Endodermal cell (in vitro differentiated cells): ENCODE data around the gene COPZ1. TPM values are rescaled to one million over a fixed set of nuclear protein-coding genes. Genes with fewer than 3 reads are reported as not detected.

Source experiments
- DNase-seq: peaks from one replicate; pipeline ENCODE4 v3.0.0-alpha.2; 2017
- H3K27ac ChIP-seq: 2 replicates; pipeline ENCODE4 v1.5.1; 2013; ENCODE audit warnings: mild to moderate bottlenecking, low read depth, low read length, moderate library complexity
- H3K27me3 ChIP-seq: 2 replicates; pipeline ENCODE4 v1.6.1; 2013; ENCODE audit warnings: mild to moderate bottlenecking, low read length, moderate library complexity; ENCODE audit not compliant: insufficient read depth, control insufficient read depth, poor library complexity, severe bottlenecking
- H3K36me3 ChIP-seq: 2 replicates; pipeline ENCODE4 v1.7.0; 2013; ENCODE audit warnings: mild to moderate bottlenecking, low read length, moderate library complexity; ENCODE audit not compliant: control insufficient read depth, insufficient read depth
- H3K4me1 ChIP-seq: one replicate; pipeline ENCODE4 v1.7.0; 2013; ENCODE audit warnings: low read length; ENCODE audit not compliant: control insufficient read depth, insufficient read depth
- H3K4me3 ChIP-seq: 2 replicates; pipeline ENCODE4 v1.5.1; 2013; ENCODE audit warnings: mild to moderate bottlenecking, low read length, moderate library complexity
- H3K9ac ChIP-seq: 2 replicates; pipeline ENCODE4 v1.6.1; 2013; ENCODE audit warnings: mild to moderate bottlenecking, low read length, moderate library complexity; ENCODE audit not compliant: poor library complexity, severe bottlenecking; ENCODE audit errors: extremely low read depth
- H3K9me3 ChIP-seq: 2 replicates; pipeline ENCODE4 v1.6.1; 2013; ENCODE audit warnings: mild to moderate bottlenecking, low read length, moderate library complexity; ENCODE audit not compliant: control insufficient read depth
- H3K27ac Mint-ChIP-seq: 2 replicates; pipeline ENCODE4 v1.8.0; 2020; ENCODE audit warnings: mixed read lengths
- H3K27me3 Mint-ChIP-seq: 2 replicates; pipeline ENCODE4 v1.8.0; 2021; ENCODE audit warnings: mild to moderate bottlenecking, mixed read lengths; ENCODE audit not compliant: insufficient read depth
- H3K36me3 Mint-ChIP-seq: 2 replicates; pipeline ENCODE4 v1.8.0; 2020; ENCODE audit warnings: low read depth, mixed read lengths
- H3K4me1 Mint-ChIP-seq: 2 replicates; pipeline ENCODE4 v1.8.0; 2020; ENCODE audit warnings: mixed read lengths
- H3K4me3 Mint-ChIP-seq: 2 replicates; pipeline ENCODE4 v1.8.0; 2020; ENCODE audit warnings: mild to moderate bottlenecking, moderate library complexity, mixed read lengths
- H3K9me3 Mint-ChIP-seq: 2 replicates; pipeline ENCODE4 v1.8.0; 2020; ENCODE audit warnings: mild to moderate bottlenecking, mixed read lengths
- WGBS, 2 experiments: methylation state at CpG; one replicate each; pipeline versions ENCODE4 v1.1.5 to v1.1.7; 2013; ENCODE audit warnings: missing lambda C conversion rate in 2 of 2, mixed read lengths in 1 of 2; ENCODE audit not compliant: insufficient coverage in 1 of 2, insufficient read length in 1 of 2; 5-methylcytosine and 5-hydroxymethylcytosine counted together
- total RNA-seq, 2 donors: library from RNA; stranded (reverse); fragmentation: NEBNext Ultra II Directional in 1 of 2; extraction: Animal tissue kit (Norgen Biotek cat#: 25700) in 1 of 2; gene quantifications; 2 replicates in 1 of 2; 3 replicates in 1 of 2; pipeline ENCODE4 v1.2.1, GENCODE V29; 2021
- TF ChIP-seq, protein P1 (sequence below): fragments of 200-600 bp; sonication (generic); conservative IDR thresholded peaks from 2 replicates; pipeline ENCODE4 v1.5.0; 2021; ENCODE audit warnings: antibody characterized with exemption, mild to moderate bottlenecking

The COPZ1 gene
- total RNA-seq, 2 donors from 2014 or later: 153 to 183 TPM

DNA sequence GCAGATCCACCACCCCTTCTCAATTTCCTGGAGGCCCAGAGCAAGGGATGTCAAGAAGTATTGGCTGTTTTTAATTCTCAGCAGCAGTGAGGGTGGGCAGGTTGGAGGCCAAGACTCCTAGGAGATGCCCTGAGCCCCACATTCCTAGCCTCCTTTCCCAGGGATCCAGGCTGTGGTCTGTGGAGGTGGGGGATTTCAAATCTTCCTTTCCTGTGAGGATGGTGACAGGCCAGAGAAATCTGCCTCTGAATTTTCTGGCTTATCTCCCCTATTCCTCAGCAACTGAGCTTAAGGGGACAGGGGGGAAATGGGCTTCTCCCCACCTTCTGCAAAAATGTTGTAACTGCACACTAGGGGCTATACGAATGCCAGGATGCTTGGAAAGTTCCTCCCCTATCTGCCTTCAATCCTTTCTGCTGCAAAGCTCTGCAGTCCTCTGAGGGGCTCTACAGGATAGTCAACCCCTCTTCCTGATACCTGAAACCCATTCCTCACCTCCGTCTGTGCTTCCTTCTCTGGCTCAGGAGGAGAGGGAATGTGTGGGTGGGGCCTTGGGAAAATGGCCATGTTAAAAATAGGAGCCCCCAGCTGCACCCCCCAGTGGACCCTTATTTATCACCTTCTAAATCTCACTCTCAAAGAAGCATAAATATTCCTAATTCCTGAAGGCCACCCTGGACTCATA, 32.7 kb downstream of the COPZ1 start:
- H3K36me3 Mint-ChIP-seq: no peaks in the 10 kb centered on the region
- H3K27me3 ChIP-seq: no peaks in the 10 kb centered on the region
- H3K36me3 ChIP-seq: no peaks in the 10 kb centered on the region
- no peak overlapping the region for H3K4me3 Mint-ChIP-seq
- peak overlapping the region; percentile 88 for H3K27ac Mint-ChIP-seq
- H3K9me3 ChIP-seq: no peaks in the 10 kb centered on the region
- TF ChIP-seq, protein P1, sequence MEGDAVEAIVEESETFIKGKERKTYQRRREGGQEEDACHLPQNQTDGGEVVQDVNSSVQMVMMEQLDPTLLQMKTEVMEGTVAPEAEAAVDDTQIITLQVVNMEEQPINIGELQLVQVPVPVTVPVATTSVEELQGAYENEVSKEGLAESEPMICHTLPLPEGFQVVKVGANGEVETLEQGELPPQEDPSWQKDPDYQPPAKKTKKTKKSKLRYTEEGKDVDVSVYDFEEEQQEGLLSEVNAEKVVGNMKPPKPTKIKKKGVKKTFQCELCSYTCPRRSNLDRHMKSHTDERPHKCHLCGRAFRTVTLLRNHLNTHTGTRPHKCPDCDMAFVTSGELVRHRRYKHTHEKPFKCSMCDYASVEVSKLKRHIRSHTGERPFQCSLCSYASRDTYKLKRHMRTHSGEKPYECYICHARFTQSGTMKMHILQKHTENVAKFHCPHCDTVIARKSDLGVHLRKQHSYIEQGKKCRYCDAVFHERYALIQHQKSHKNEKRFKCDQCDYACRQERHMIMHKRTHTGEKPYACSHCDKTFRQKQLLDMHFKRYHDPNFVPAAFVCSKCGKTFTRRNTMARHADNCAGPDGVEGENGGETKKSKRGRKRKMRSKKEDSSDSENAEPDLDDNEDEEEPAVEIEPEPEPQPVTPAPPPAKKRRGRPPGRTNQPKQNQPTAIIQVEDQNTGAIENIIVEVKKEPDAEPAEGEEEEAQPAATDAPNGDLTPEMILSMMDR: no peak
- 38% methylated on average over 1 of the region's 2 CpGs; no CpG with 5 or more reads in 1 of the 2 experiments for WGBS, 2 experiments
- peak overlapping the region; percentile 86 for H3K27ac ChIP-seq
- no peaks in the 10 kb centered on the region for H3K9me3 Mint-ChIP-seq
- H3K27me3 Mint-ChIP-seq: peaks cover 1% of the 10 kb centered on the region
- peaks cover 24% of the 10 kb centered on the region for H3K4me1 Mint-ChIP-seq
- peaks cover 30% of the 10 kb centered on the region for H3K4me1 ChIP-seq
- peak overlapping the region; percentile 92 for H3K4me3 ChIP-seq
- no peak overlapping the region for H3K9ac ChIP-seq
- DNase-seq: peak; percentile 78

DNA sequence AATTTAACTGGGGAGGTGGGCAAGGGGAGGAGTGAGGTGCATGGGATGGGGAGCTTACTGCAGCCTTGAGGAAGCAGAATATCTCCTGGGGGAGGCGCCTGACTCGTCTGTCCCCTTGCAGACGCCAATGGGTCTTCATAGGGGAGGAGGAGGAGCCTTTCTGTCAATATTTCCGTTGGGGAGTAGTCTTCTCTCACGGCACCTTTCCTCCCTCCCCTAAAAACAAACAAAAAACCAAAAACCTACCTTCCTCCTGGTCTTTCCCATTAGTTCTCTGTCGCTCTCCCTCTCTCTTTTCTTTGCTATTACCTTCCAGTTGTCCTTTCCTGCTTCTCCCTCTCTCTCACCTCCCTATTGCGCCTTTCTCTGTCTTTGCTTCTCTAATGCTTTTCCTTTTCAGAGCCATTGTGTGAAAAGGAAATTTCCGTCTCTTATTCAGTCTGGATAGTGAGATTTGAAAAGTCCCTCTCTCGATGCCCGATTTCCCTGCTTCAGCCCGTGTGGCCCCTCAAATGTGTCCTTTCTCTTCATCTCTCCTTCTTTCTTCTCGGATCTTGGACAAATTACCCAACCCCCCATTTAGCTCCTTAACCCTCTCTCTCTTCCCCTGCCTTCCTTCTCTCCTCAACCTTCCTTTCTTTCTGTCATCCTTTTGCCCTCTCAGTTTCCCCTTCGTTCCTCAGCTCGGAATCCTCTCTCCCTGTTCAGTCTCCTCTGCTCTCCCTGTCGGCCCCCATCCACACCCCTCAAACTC, 33.4 kb downstream of the COPZ1 start:
- H3K9ac ChIP-seq: peak overlapping the region; percentile 72
- no peak for DNase-seq
- Mint-ChIP-seq H3K27me3 (peaks cover 7% of the 10 kb centered on the region), H3K4me3 (no peak overlapping the region), H3K4me1 (peaks cover 17% of the 10 kb centered on the region), H3K36me3 (no peaks in the 10 kb centered on the region), H3K9me3 (no peaks in the 10 kb centered on the region), H3K27ac (no peak overlapping the region)
- H3K4me1 ChIP-seq: peaks cover 28% of the 10 kb centered on the region
- peak overlapping the region; percentile 92 for H3K4me3 ChIP-seq
- TF ChIP-seq, protein P1: no peak
- H3K9me3 ChIP-seq: no peaks in the 10 kb centered on the region
- H3K27me3 ChIP-seq: no peaks in the 10 kb centered on the region
- no peaks in the 10 kb centered on the region for H3K36me3 ChIP-seq
- H3K27ac ChIP-seq: peak overlapping the region; percentile 86
- 5 to 6% methylated on average over 8 to 15 of the region's 15 CpGs for WGBS, 2 experiments

DNA sequence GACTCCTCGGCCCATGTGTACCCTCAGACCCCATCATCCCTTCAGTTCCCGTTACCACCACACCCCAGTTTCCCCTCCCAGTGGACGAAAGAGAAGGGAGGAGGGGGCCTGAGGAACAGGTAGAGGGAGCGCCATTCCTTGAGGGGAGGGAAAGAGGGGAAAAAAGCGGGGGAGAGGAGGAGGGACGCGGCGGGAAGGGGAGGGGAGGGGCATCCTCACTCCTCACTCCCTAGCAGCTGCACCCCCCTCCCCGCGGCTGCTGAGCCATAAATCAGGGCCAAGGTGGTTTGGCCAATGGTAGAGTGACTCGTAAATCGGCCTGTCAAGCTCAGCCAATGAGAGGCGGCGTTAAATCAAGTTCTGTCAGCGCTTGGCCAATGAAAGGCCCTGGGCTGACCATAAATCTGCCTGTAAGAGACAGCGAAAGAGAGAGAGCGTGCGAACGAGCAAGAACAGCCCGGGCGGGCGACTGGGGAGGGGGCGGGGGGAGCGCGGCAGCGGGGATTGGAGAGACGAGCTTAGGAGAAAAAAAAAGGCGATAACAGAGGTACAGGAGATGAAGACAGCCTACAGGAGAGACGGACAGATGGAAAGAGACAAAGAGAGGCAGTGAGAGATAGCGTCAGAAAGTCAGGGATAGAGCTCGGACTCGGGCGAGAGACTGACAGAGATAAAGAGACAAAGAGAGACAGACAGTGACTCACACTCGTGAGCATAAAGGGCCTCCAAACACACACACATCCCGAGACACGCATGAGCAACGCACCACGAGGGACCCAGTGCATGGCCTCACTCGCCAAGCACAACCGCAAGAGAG, 34.2 kb downstream of the COPZ1 start:
- WGBS, 2 experiments: 1% methylated on average over 17 to 37 of the region's 40 CpGs
- no peaks in the 10 kb centered on the region for H3K36me3 Mint-ChIP-seq

More for the DNA sequence above, 34.2 kb downstream of the COPZ1 start:
- H3K4me1 ChIP-seq: peaks cover 25% of the 10 kb centered on the region
- H3K27ac ChIP-seq: peak overlapping the region; percentile 94
- H3K9me3 ChIP-seq: no peaks in the 10 kb centered on the region
- no peaks in the 10 kb centered on the region for H3K36me3 ChIP-seq
- Mint-ChIP-seq H3K9me3 (no peaks in the 10 kb centered on the region), H3K27me3 (peaks cover 13% of the 10 kb centered on the region), H3K27ac (no peak overlapping the region), H3K4me3 (no peak overlapping the region), H3K4me1 (peaks cover 11% of the 10 kb centered on the region)
- peak overlapping the region; percentile 72 for H3K9ac ChIP-seq
- DNase-seq: peak; percentile 100
- H3K4me3 ChIP-seq: peak overlapping the region; percentile 92
- H3K27me3 ChIP-seq: no peaks in the 10 kb centered on the region
- TF ChIP-seq, protein P1: no peak
